KMS-11 (cell line): ENCODE measurements around the gene ZNF821.

Source experiments
- H2AFZ ChIP-seq: fragments of 200-600 bp; sonication (generic); 2 replicates; pipeline ENCODE4 v1.6.1; 2016; ENCODE audit warnings: antibody characterized with exemption, mixed run types, low read depth
- H3K27ac ChIP-seq: fragments of 200-600 bp; sonication (generic); 2 replicates; pipeline ENCODE4 v1.6.1; 2016; ENCODE audit warnings: mild to moderate bottlenecking, mixed run types
- H3K27me3 ChIP-seq: fragments of 200-600 bp; sonication (generic); 2 replicates; pipeline ENCODE4 v1.6.1; 2017; ENCODE audit warnings: mild to moderate bottlenecking, low read depth, mixed run types, moderate library complexity; ENCODE audit not compliant: insufficient read depth
- H3K36me3 ChIP-seq: fragments of 200-600 bp; sonication (generic); 2 replicates; pipeline ENCODE4 v1.6.1; 2017; ENCODE audit warnings: mild to moderate bottlenecking, mixed run types; ENCODE audit not compliant: insufficient read depth
- H3K4me1 ChIP-seq: fragments of 200-600 bp; sonication (generic); 2 replicates; pipeline ENCODE4 v1.6.1; 2016; ENCODE audit warnings: mild to moderate bottlenecking, low read depth, mixed run types; ENCODE audit not compliant: poor library complexity, severe bottlenecking
- H3K4me2 ChIP-seq: fragments of 200-600 bp; sonication (generic); 2 replicates; pipeline ENCODE4 v1.7.0; 2016; ENCODE audit warnings: mild to moderate bottlenecking, mixed run types
- H3K4me3 ChIP-seq: fragments of 200-600 bp; sonication (generic); IDR thresholded peaks from 2 replicates; pipeline ENCODE4 v1.6.1; 2017; ENCODE audit warnings: low read depth, low read length, mixed read lengths; ENCODE audit not compliant: insufficient read depth
- H3K79me2 ChIP-seq: fragments of 200-600 bp; sonication (generic); 2 replicates; pipeline ENCODE4 v1.6.1; 2016; ENCODE audit warnings: low read depth, mixed run types; ENCODE audit not compliant: insufficient read depth
- H3K9ac ChIP-seq: fragments of 200-600 bp; sonication (generic); 2 replicates; pipeline ENCODE4 v1.6.1; 2016; ENCODE audit warnings: mild to moderate bottlenecking, mixed run types
- H4K20me1 ChIP-seq: fragments of 200-600 bp; sonication (generic); 2 replicates; pipeline ENCODE4 v1.6.1; 2016; ENCODE audit warnings: mild to moderate bottlenecking, mixed run types; ENCODE audit not compliant: insufficient read depth
- CTCF ChIP-seq: fragments of 200-600 bp; sonication (generic); conservative IDR thresholded peaks from 2 replicates; pipeline ENCODE4 v1.6.1; 2017; ENCODE audit warnings: low read depth, mild to moderate bottlenecking, antibody characterized with exemption, low read length, moderate library complexity, mixed read lengths

Gene ZNF821

GRCh38 chr16:71885261-71885650 lies 1.3 kb upstream of the ZNF821 start:
- Histone ChIP-seq H2AFZ (peak overlapping the region; percentile 97; the same call in 1 of the 2 replicates), H3K9ac (no peak overlapping the region), H3K27me3 (no peaks in the 10 kb centered on the region), H3K36me3 (no peaks in the 10 kb centered on the region), H3K4me3 (no peak overlapping the region), H3K4me2 (peak overlapping the region; percentile 75), H4K20me1 (no peaks in the 10 kb centered on the region), H3K4me1 (peaks cover 30% of the 10 kb centered on the region), H3K27ac (no peak overlapping the region), H3K79me2 (no peaks in the 10 kb centered on the region)
- TF ChIP-seq CTCF: no peak

GRCh38 chr16:71883168-71883848 lies 674 bp downstream of the ZNF821 start:
- Histone ChIP-seq H3K4me3 (no peak overlapping the region), H3K36me3 (no peaks in the 10 kb centered on the region), H2AFZ (peak overlapping the region; percentile 97), H3K4me2 (peak overlapping the region; percentile 75), H3K27ac (peak overlapping the region; percentile 50; the same call in 1 of the 2 replicates), H3K9ac (peak overlapping the region; percentile 67), H4K20me1 (no peaks in the 10 kb centered on the region), H3K27me3 (no peaks in the 10 kb centered on the region), H3K4me1 (peaks cover 30% of the 10 kb centered on the region), H3K79me2 (no peaks in the 10 kb centered on the region)
- no peak for TF ChIP-seq CTCF

GRCh38 chr16:71882505-71883167 lies 1.3 kb downstream of the ZNF821 start:
- H3K36me3 ChIP-seq: no peaks in the 10 kb centered on the region
- H3K27me3 ChIP-seq: no peaks in the 10 kb centered on the region
- H3K79me2 ChIP-seq: no peaks in the 10 kb centered on the region
- H4K20me1 ChIP-seq: no peaks in the 10 kb centered on the region
- H3K27ac ChIP-seq: peak overlapping the region; percentile 50; the same call in 1 of the 2 replicates
- no peak overlapping the region for H3K4me3 ChIP-seq
- peak overlapping the region; percentile 75 for H3K4me2 ChIP-seq
- TF ChIP-seq CTCF: peak; percentile 87
- H3K9ac ChIP-seq: peak overlapping the region; percentile 67; the same call in 1 of the 2 replicates
- peak overlapping the region; percentile 97 for H2AFZ ChIP-seq
- H3K4me1 ChIP-seq: peaks cover 30% of the 10 kb centered on the region

GRCh38 chr16:71880176-71880575 lies 3.8 kb downstream of the ZNF821 start:
- no peaks in the 10 kb centered on the region for H3K36me3 ChIP-seq
- H3K27me3 ChIP-seq: no peaks in the 10 kb centered on the region
- H3K4me2 ChIP-seq: no peak overlapping the region
- no peaks in the 10 kb centered on the region for H3K79me2 ChIP-seq
- H2AFZ ChIP-seq: no peak overlapping the region
- peaks cover 28% of the 10 kb centered on the region for H3K4me1 ChIP-seq
- no peak overlapping the region for H3K4me3 ChIP-seq
- no peaks in the 10 kb centered on the region for H4K20me1 ChIP-seq
- no peak for TF ChIP-seq CTCF
- no peak overlapping the region for H3K9ac ChIP-seq
- H3K27ac ChIP-seq: no peak overlapping the region
